ENCODE measurements around the gene RFX1. TPM values are rescaled to one million over a fixed set of nuclear protein-coding genes. Genes with fewer than 3 reads are reported as not detected.
A peak's percentile ranks its signal among the peaks of the same experiment; 100 is the strongest.

Gene RFX1
- total and polyA plus RNA-seq, 9 of the 15 experiments (the other 6 are each of a cell fraction or from before 2014, with no cell fraction given): 0.14 to 19.3 (median 1.2) TPM

DNA sequence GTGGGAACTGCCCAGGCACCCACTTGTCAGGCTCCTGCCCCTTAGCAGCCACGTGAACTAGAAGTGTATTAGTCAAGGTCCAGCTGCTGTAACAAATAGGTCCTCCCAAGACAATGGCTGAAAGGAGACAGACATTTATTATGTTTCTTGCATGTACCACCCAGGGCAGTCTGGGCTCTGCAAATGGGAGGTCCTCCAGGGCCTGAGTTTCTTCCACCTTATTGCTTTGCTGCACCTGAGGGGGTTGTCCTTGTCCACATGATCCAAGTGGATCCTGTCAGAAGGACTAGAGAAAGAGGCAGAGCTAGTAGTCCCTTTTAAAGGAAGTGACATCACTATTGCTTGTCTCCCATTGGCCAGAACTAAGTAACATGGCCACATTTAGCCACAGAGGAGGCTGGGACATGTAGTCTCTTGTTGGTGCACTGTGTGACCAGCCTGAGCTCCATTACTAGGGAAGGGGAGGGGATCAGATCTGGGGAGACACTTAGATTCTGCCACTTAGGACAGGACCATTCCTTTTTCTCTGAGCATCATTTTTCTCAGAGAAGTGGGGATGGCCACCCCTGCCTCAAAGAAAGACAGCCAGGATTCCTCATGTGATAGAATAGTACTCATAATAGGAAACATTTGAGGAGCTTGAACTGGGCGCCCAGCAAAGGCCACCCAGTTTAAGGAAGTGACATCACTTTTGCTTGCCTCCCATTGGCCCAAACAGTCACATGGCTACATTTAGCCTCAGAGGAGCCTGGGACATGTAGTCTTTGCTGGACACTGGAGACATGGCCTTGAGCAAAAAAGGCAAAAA, 85.0 kb downstream of the RFX1 start (continued):
- peak; percentile 31; the same call in 1 of the 2 replicates for TF ChIP-seq CBX5 (IDR thresholded peaks at IDR 0.05; ENCODE audit: borderline replicate concordance, low read depth)
- peak; percentile 82 for TF ChIP-seq HCFC1 (IDR thresholded peaks at IDR 0.05; ENCODE audit: low read depth, low read length)
- TF ChIP-seq ZNF217 (CRISPR knock-in tag; IDR thresholded peaks at IDR 0.05): no peak
- no peak for TF ChIP-seq ETV1 (tag; conservative IDR thresholded peaks at IDR 0.05; ENCODE audit: low read depth)
- TF ChIP-seq YY1 (IDR thresholded peaks at IDR 0.05; ENCODE audit: borderline replicate concordance in 1 of 3, control insufficient read depth in 1 of 3, extremely low read depth in 1 of 3, insufficient read depth in 3 of 3, insufficient read length in 1 of 3, insufficient replicate concordance in 2 of 3, low read depth in 1 of 3, low read length in 2 of 3): peak; percentile 56 to 92 (median 78)
- TF ChIP-seq XRCC3 (IDR thresholded peaks at IDR 0.05): no peak
- peak; percentile 45 for TF ChIP-seq REST (IDR thresholded peaks at IDR 0.05; ENCODE audit: borderline replicate concordance)
- no peak for TF ChIP-seq REST (CRISPR knock-in tag; IDR thresholded peaks at IDR 0.05; ENCODE audit: low read depth)
- TF ChIP-seq MNT (conservative IDR thresholded peaks at IDR 0.05): peak in 1 of 2 experiments; percentile 9; a peak in 1 of 4 replicates
- TF ChIP-seq KDM1A (IDR thresholded peaks at IDR 0.05): peak in 1 of 2 experiments; percentile 33; a peak in 1 of 4 replicates
- no peak for TF ChIP-seq ZMIZ1 (IDR thresholded peaks at IDR 0.05; ENCODE audit: low read depth in 2 of 2, low read length in 2 of 2)
